Measurements from ENCODE around the gene ARHGAP6. TPM values are rescaled to one million over a fixed set of nuclear protein-coding genes. Genes with fewer than 3 reads are reported as not detected.

The ARHGAP6 gene
- total and polyA plus RNA-seq, 4 donors = 5.1 to 19.5 (median 12.9) TPM

GRCh38 chrX:11407331-11408108, 258.2 kb downstream of the ARHGAP6 start:
- no peak for ATAC-seq (ENCODE audit: low FRiP score)
- WGBS, 2 donors = 56 to 62% methylated on average over 2 of the region's 2 CpGs
- DNase-seq = no peak
- intact Hi-C loops (cut with DNase I) = no loop called here
- no peak overlapping the region for H3K27ac ChIP-seq (ENCODE audit: low read depth in 1 of 2, low read length in 2 of 2)
- no peaks in the 10 kb centered on the region for H3K9me3 ChIP-seq (ENCODE audit: control insufficient read depth, low read length)
- no peaks in the 10 kb centered on the region for H3K36me3 ChIP-seq (ENCODE audit: control insufficient read depth in 1 of 2, insufficient read depth in 2 of 2, low read length in 1 of 2)
- H3K4me1 ChIP-seq (ENCODE audit: control insufficient read depth in 1 of 2, insufficient read depth in 2 of 2, low read length in 2 of 2) = peaks cover 0 to 3% of the 10 kb centered on the region in 2 donors
- H3K4me3 ChIP-seq (ENCODE audit: low read length in 2 of 2) = no peak overlapping the region
- no peaks in the 10 kb centered on the region for H3K27me3 ChIP-seq (ENCODE audit: control insufficient read depth in 1 of 2, insufficient read depth in 2 of 2, low read length in 1 of 2)

- intact Hi-C loops (cut with DNase I) = no loop called here
- no peak for DNase-seq
- H3K9me3 ChIP-seq (ENCODE audit: control insufficient read depth, low read length) = no peaks in the 10 kb centered on the region
- H3K36me3 ChIP-seq (ENCODE audit: control insufficient read depth in 1 of 2, insufficient read depth in 2 of 2, low read length in 1 of 2) = no peaks in the 10 kb centered on the region
- H3K4me1 ChIP-seq (ENCODE audit: control insufficient read depth in 1 of 2, insufficient read depth in 2 of 2, low read length in 2 of 2) = peaks cover 0 to 3% of the 10 kb centered on the region in 2 donors
- no peak overlapping the region for H3K4me3 ChIP-seq (ENCODE audit: low read length in 2 of 2)
- WGBS, 2 donors = 82 to 91% methylated on average over 9 of the region's 9 CpGs
- H3K27ac ChIP-seq (ENCODE audit: low read depth in 1 of 2, low read length in 2 of 2) = no peak overlapping the region
- ATAC-seq (ENCODE audit: low FRiP score) = no peak
- H3K27me3 ChIP-seq (ENCODE audit: control insufficient read depth in 1 of 2, insufficient read depth in 2 of 2, low read length in 1 of 2) = no peaks in the 10 kb centered on the region
Observed at GRCh38 chrX:11406109-11406765, 259.5 kb downstream of the ARHGAP6 start.

GRCh38 chrX:11403631-11404030, 262.1 kb downstream of the ARHGAP6 start:
- Histone ChIP-seq H3K4me3 (ENCODE audit: low read length in 2 of 2) (no peak overlapping the region), H3K4me1 (ENCODE audit: control insufficient read depth in 1 of 2, insufficient read depth in 2 of 2, low read length in 2 of 2) (no peaks in the 10 kb centered on the region), H3K27ac (ENCODE audit: low read depth in 1 of 2, low read length in 2 of 2) (no peak overlapping the region), H3K36me3 (ENCODE audit: control insufficient read depth in 1 of 2, insufficient read depth in 2 of 2, low read length in 1 of 2) (no peaks in the 10 kb centered on the region), H3K9me3 (ENCODE audit: control insufficient read depth, low read length) (no peaks in the 10 kb centered on the region), H3K27me3 (ENCODE audit: control insufficient read depth in 1 of 2, insufficient read depth in 2 of 2, low read length in 1 of 2) (no peaks in the 10 kb centered on the region)
- DNase-seq = no peak
- whole genome bisulfite sequencing, 2 donors = 45 to 61% methylated on average over 3 of the region's 3 CpGs
- intact Hi-C loops (cut with DNase I) = no loop called here
- ATAC-seq (ENCODE audit: low FRiP score) = no peak

- H3K27ac ChIP-seq (ENCODE audit: low read depth in 1 of 2, low read length in 2 of 2) = no peak overlapping the region
- 6 to 26% methylated on average over 2 of the region's 2 CpGs for WGBS, 2 donors
- no peak for DNase-seq
- no peaks in the 10 kb centered on the region for H3K27me3 ChIP-seq (ENCODE audit: control insufficient read depth in 1 of 2, insufficient read depth in 2 of 2, low read length in 1 of 2)
- H3K36me3 ChIP-seq (ENCODE audit: control insufficient read depth in 1 of 2, insufficient read depth in 2 of 2, low read length in 1 of 2) = no peaks in the 10 kb centered on the region
- no peak for ATAC-seq (ENCODE audit: low FRiP score)
- H3K4me1 ChIP-seq (ENCODE audit: control insufficient read depth in 1 of 2, insufficient read depth in 2 of 2, low read length in 2 of 2) = no peaks in the 10 kb centered on the region
- H3K9me3 ChIP-seq (ENCODE audit: control insufficient read depth, low read length) = no peaks in the 10 kb centered on the region
- intact Hi-C loops (cut with DNase I) = no loop called here
- H3K4me3 ChIP-seq (ENCODE audit: low read length in 2 of 2) = no peak overlapping the region
Observed at GRCh38 chrX:11401966-11402365, 263.8 kb downstream of the ARHGAP6 start.

- WGBS, 2 donors = 45 to 52% methylated on average over 2 of the region's 2 CpGs
- Histone ChIP-seq H3K36me3 (ENCODE audit: control insufficient read depth in 1 of 2, insufficient read depth in 2 of 2, low read length in 1 of 2) (no peaks in the 10 kb centered on the region), H3K9me3 (ENCODE audit: control insufficient read depth, low read length) (no peaks in the 10 kb centered on the region), H3K27me3 (ENCODE audit: control insufficient read depth in 1 of 2, insufficient read depth in 2 of 2, low read length in 1 of 2) (no peaks in the 10 kb centered on the region), H3K4me1 (ENCODE audit: control insufficient read depth in 1 of 2, insufficient read depth in 2 of 2, low read length in 2 of 2) (peaks cover 0 to 2% of the 10 kb centered on the region in 2 donors), H3K27ac (ENCODE audit: low read depth in 1 of 2, low read length in 2 of 2) (no peak overlapping the region), H3K4me3 (ENCODE audit: low read length in 2 of 2) (no peak overlapping the region)
- ATAC-seq (ENCODE audit: low FRiP score) (no peak), DNase-seq (no peak)
- intact Hi-C loops (cut with DNase I) = no loop called here
Observed at GRCh38 chrX:11399489-11400094, 266.1 kb downstream of the ARHGAP6 start.

- no peak for ATAC-seq (ENCODE audit: low FRiP score)
- no peaks in the 10 kb centered on the region for H3K36me3 ChIP-seq (ENCODE audit: control insufficient read depth in 1 of 2, insufficient read depth in 2 of 2, low read length in 1 of 2)
- no peak for DNase-seq
- intact Hi-C loops (cut with DNase I) = no loop called here
- peaks cover 0 to 4% of the 10 kb centered on the region in 2 donors for H3K4me1 ChIP-seq (ENCODE audit: control insufficient read depth in 1 of 2, insufficient read depth in 2 of 2, low read length in 2 of 2)
- no peak overlapping the region for H3K27ac ChIP-seq (ENCODE audit: low read depth in 1 of 2, low read length in 2 of 2)
- H3K27me3 ChIP-seq (ENCODE audit: control insufficient read depth in 1 of 2, insufficient read depth in 2 of 2, low read length in 1 of 2) = no peaks in the 10 kb centered on the region
- 7 to 15% methylated on average over 1 of the region's 1 CpG for WGBS, 2 donors
- no peaks in the 10 kb centered on the region for H3K9me3 ChIP-seq (ENCODE audit: control insufficient read depth, low read length)
- H3K4me3 ChIP-seq (ENCODE audit: low read length in 2 of 2) = no peak overlapping the region
Observed at GRCh38 chrX:11398785-11399184, 266.9 kb downstream of the ARHGAP6 start.

- Histone ChIP-seq H3K4me3 (ENCODE audit: low read length in 2 of 2) (no peak overlapping the region), H3K27ac (ENCODE audit: low read depth in 1 of 2, low read length in 2 of 2) (no peak overlapping the region), H3K27me3 (ENCODE audit: control insufficient read depth in 1 of 2, insufficient read depth in 2 of 2, low read length in 1 of 2) (no peaks in the 10 kb centered on the region), H3K36me3 (ENCODE audit: control insufficient read depth in 1 of 2, insufficient read depth in 2 of 2, low read length in 1 of 2) (no peaks in the 10 kb centered on the region), H3K9me3 (ENCODE audit: control insufficient read depth, low read length) (no peaks in the 10 kb centered on the region), H3K4me1 (ENCODE audit: control insufficient read depth in 1 of 2, insufficient read depth in 2 of 2, low read length in 2 of 2) (peaks cover 0 to 5% of the 10 kb centered on the region in 2 donors)
- 36 to 62% methylated on average over 3 of the region's 3 CpGs for WGBS, 2 donors
- ATAC-seq (ENCODE audit: low FRiP score) (no peak), DNase-seq (no peak)
- intact Hi-C loops (cut with DNase I) = no loop called here
Observed at GRCh38 chrX:11398139-11398538, 267.6 kb downstream of the ARHGAP6 start.

- DNase-seq (no peak), ATAC-seq (ENCODE audit: low FRiP score) (no peak)
- H3K36me3 ChIP-seq (ENCODE audit: control insufficient read depth in 1 of 2, insufficient read depth in 2 of 2, low read length in 1 of 2) = no peaks in the 10 kb centered on the region
- H3K27ac ChIP-seq (ENCODE audit: low read depth in 1 of 2, low read length in 2 of 2) = no peak overlapping the region
- 38 to 86% methylated on average over 2 of the region's 2 CpGs for WGBS, 2 donors
- H3K27me3 ChIP-seq (ENCODE audit: control insufficient read depth in 1 of 2, insufficient read depth in 2 of 2, low read length in 1 of 2) = no peaks in the 10 kb centered on the region
- intact Hi-C loops (cut with DNase I) = no loop called here
- H3K4me3 ChIP-seq (ENCODE audit: low read length in 2 of 2) = no peak overlapping the region
- H3K9me3 ChIP-seq (ENCODE audit: control insufficient read depth, low read length) = no peaks in the 10 kb centered on the region
- H3K4me1 ChIP-seq (ENCODE audit: control insufficient read depth in 1 of 2, insufficient read depth in 2 of 2, low read length in 2 of 2) = peaks cover 0 to 5% of the 10 kb centered on the region in 2 donors
Observed at GRCh38 chrX:11397680-11398079, 268.0 kb downstream of the ARHGAP6 start.
